Transverse colon (tissue), 4 donors: ENCODE results near the gene ANKRD11. TPM values are rescaled to one million over a fixed set of nuclear protein-coding genes. Genes with fewer than 3 reads are reported as not detected.
"Not testable (repeated sequence)": the region's sequence is repeated elsewhere in the genome, so short reads cannot be mapped to it uniquely, and the experiment has no call there.

Experiments
- DNase-seq: peaks from one replicate; pipeline ENCODE4 v3.0.0-alpha.2; 2019
- H3K27ac ChIP-seq, 4 donors: fragments of 200-600 bp; sonication (generic); 2 replicates each; pipeline ENCODE4 v1.5.1; 2016 to 2018; ENCODE audit warnings: inconsistent platforms in 4 of 4
- H3K27me3 ChIP-seq: fragments of 200-600 bp; sonication (generic); 2 replicates; pipeline ENCODE4 v1.5.1; 2017; ENCODE audit warnings: inconsistent platforms
- H3K36me3 ChIP-seq, 4 donors: fragments of 200-600 bp; sonication (generic); 2 replicates each; pipeline ENCODE4 v1.5.1; 2017 to 2019; ENCODE audit warnings: inconsistent platforms in 4 of 4
- H3K4me1 ChIP-seq, 4 donors: fragments of 200-600 bp; sonication (generic); 2 replicates each; pipeline ENCODE4 v1.5.1; 2017 to 2020; ENCODE audit warnings: inconsistent platforms in 4 of 4
- H3K4me3 ChIP-seq, 4 donors: fragments of 200-600 bp; sonication (generic); 1 replicate in 1 of 4; 2 replicates in 3 of 4; pipeline versions ENCODE4 v1.5.1 to v1.6.1; 2017 to 2019; ENCODE audit warnings: inconsistent platforms in 4 of 4
- H3K9me3 ChIP-seq, 2 donors: fragments of 200-600 bp; sonication (generic); 2 replicates each; pipeline ENCODE4 v1.5.1; 2017 to 2019; ENCODE audit warnings: inconsistent platforms in 2 of 2
- EP300 ChIP-seq: sonication (generic); formaldehyde crosslinking; IDR thresholded peaks from one replicate; pipeline ENCODE4 v1.6.1; 2017; ENCODE audit warnings: antibody characterized with exemption, low read depth
- POLR2A ChIP-seq: fragments of 450-650 bp; IDR thresholded peaks from one replicate; pipeline ENCODE4 v1.6.1; 2016; ENCODE audit warnings: antibody characterized with exemption, mild to moderate bottlenecking, moderate library complexity
- POLR2AphosphoS5 ChIP-seq, 3 donors: sonication (generic); formaldehyde crosslinking; IDR thresholded peaks; one replicate each; pipeline ENCODE4 v1.6.1; 2016; ENCODE audit warnings: antibody characterized with exemption in 3 of 3
- WGBS, 2 donors: methylation state at CpG; one replicate each; pipeline ENCODE4 v1.1.5; 2018; ENCODE audit warnings: low coverage in 1 of 2; 5-methylcytosine and 5-hydroxymethylcytosine counted together
- in situ Hi-C, 4 donors: fragments of 200-750 bp; cut with MboI; loops; one replicate each; pipeline versions ENCODE4 v1.15.0 to v1.15.1; 2017; ENCODE audit warnings: low sequenced_read_pairs in 3 of 4, low pct_ligation_motif_present in 1 of 4, low pct_unique_long_range_greater_than_20kb in 1 of 4
- intact Hi-C: fragments of 100-400 bp; cut with DNase I; formaldehyde crosslinking; loops from one replicate; pipeline ENCODE4 v1.15.1; 2023; ENCODE audit warnings: low total_unique reads
- total RNA-seq, 4 donors: library from RNA; depleted of rRNA; stranded (reverse); fragments of >200 nt; gene quantifications; one replicate each; pipeline ENCODE4 v1.1.0, GENCODE V29; 2016
- TF ChIP-seq, protein P1 (sequence below), 5 experiments: fragments of 200-600 bp in 3 of 5; fragments of 450-650 bp in 2 of 5; sonication (generic) in 3 of 5; IDR thresholded peaks; 1 replicate in 2 of 5; 2 replicates in 3 of 5; pipeline ENCODE4 v1.5.1; 2016 to 2017; ENCODE audit warnings: antibody characterized with exemption in 5 of 5, inconsistent platforms in 3 of 5, mild to moderate bottlenecking in 2 of 5, moderate library complexity in 1 of 5

Gene ANKRD11
- total RNA-seq, 4 donors from 2014 or later = 109 to 281 (median 142) TPM

DNA sequence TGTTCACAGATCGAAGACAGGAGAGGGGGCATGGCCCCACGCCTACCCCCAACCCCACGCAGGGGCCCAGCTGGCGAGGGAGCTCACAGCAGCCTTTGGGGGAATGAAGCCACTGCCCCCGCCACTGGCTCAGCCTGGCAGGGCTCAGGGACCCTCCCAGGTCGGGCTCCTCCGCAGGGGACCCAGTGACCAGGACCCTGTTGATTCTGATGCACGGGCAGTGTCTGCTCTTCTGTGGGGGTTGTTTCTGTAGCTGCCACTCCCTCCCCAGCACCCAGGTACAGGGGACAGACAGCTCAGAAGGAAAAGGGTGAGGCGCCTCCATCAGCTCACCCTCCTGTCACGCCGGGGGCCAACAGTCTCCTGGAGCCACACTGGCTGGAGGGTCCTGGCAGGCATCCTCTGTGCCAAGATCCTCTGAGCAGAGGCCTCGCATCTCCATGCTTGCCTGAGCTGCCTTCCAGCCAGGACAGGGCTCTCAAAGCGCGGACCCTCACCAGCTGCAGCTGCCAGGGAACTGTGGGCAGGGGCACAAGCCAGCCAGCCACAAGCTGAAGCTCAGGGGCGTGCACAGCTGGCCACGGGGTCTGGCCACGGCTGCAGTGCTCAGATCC is 223.7 kb downstream of the ANKRD11 start:
- intact Hi-C loops = no loop called here
- 88% methylated on average over 14 of the region's 17 CpGs; no CpG with 5 or more reads in 1 of the 2 donors for WGBS, 2 donors
- H3K4me1 ChIP-seq = peaks cover 0 to 4% (median 0%) of the 10 kb centered on the region in 4 donors
- no peak overlapping the region for H3K27ac ChIP-seq
- no peaks in the 10 kb centered on the region for H3K27me3 ChIP-seq
- in situ Hi-C loops = no loop called here
- peaks cover 0 to 28% (median 7%) of the 10 kb centered on the region in 4 donors for H3K36me3 ChIP-seq
- DNase-seq = no peak
- H3K9me3 ChIP-seq = no peaks in the 10 kb centered on the region
- TF ChIP-seq POLR2A = no peak
- no peak for TF ChIP-seq POLR2AphosphoS5 (IDR thresholded peaks at IDR 0.05)
- no peak overlapping the region for H3K4me3 ChIP-seq

DNA sequence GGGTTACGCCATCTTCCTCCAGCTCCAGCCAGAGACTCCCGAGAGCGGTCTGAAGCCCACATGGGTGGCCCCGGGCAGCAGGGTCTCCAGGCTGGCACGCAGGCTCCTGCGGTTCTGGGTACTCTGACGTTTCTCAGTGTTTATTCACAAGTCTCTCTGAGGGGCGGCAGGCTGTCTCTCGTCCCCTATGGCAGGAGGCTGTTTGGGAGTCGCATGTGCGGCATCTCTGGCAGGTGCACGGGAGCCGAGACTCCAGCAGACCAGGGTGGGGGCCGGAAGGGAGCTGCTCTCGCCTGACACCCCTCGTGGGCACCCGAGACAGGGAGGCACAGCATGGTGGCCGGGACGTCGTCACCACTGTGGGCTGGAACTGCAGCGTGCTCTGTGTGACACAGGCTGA is 224.7 kb downstream of the ANKRD11 start:
- H3K27me3 ChIP-seq = no peaks in the 10 kb centered on the region
- TF ChIP-seq POLR2A = no peak
- no peak for TF ChIP-seq POLR2AphosphoS5 (IDR thresholded peaks at IDR 0.05)
- TF ChIP-seq EP300 = no peak
- TF ChIP-seq, protein P1, sequence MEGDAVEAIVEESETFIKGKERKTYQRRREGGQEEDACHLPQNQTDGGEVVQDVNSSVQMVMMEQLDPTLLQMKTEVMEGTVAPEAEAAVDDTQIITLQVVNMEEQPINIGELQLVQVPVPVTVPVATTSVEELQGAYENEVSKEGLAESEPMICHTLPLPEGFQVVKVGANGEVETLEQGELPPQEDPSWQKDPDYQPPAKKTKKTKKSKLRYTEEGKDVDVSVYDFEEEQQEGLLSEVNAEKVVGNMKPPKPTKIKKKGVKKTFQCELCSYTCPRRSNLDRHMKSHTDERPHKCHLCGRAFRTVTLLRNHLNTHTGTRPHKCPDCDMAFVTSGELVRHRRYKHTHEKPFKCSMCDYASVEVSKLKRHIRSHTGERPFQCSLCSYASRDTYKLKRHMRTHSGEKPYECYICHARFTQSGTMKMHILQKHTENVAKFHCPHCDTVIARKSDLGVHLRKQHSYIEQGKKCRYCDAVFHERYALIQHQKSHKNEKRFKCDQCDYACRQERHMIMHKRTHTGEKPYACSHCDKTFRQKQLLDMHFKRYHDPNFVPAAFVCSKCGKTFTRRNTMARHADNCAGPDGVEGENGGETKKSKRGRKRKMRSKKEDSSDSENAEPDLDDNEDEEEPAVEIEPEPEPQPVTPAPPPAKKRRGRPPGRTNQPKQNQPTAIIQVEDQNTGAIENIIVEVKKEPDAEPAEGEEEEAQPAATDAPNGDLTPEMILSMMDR (IDR thresholded peaks at IDR 0.05) = no peak
- WGBS, 2 donors = 95% methylated on average over 16 of the region's 21 CpGs; no CpG with 5 or more reads in 1 of the 2 donors
- DNase-seq = no peak
- peaks cover 0 to 4% (median 0%) of the 10 kb centered on the region in 4 donors for H3K4me1 ChIP-seq
- intact Hi-C loops = no loop called here
- in situ Hi-C loops = no loop called here
- H3K9me3 ChIP-seq = no peaks in the 10 kb centered on the region
- no peak overlapping the region for H3K4me3 ChIP-seq
- no peak overlapping the region for H3K27ac ChIP-seq
- H3K36me3 ChIP-seq = peaks cover 0 to 18% (median 7%) of the 10 kb centered on the region in 4 donors

DNA sequence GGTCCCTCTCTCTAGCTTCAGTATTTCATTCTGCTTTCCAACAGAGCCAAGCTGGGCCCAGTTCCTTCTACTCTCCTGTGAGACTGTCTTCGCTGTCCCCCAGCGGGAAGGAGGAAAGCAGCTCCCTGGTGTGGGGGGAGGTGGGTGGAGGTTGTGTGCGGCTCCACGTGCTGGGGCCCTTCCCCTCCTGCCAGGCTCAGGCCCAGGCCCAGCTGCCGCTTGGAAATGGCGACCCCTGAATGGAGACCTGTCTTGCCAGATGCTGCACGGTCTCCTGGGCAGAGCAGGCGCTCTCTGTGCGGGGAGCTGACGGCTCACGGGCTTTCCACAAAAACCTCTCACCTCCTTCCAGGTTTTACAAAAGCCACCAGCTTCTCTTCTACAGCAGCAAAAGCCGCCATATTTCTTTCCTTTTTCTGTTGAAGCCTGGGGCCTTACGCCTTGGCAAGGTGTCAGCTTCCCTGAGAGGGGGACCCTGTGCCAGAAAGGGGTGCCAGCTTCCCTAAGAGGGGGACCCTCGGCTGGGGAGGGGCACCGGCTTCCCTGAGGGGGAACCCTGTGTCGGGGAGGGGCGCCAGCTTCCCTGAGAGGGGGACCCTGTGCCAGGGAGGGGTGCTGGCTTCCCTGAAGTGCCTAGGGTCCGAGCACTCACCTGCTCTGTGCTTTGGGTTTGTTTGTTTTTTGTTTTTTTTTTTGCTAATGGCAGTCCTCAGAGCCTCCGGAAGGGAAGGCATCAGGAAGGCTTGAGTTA is 225.4 kb downstream of the ANKRD11 start:
- TF ChIP-seq, protein P1 (IDR thresholded peaks at IDR 0.05) = no peak
- TF ChIP-seq POLR2A = no peak
- no peak for TF ChIP-seq EP300
- no peak for TF ChIP-seq POLR2AphosphoS5 (IDR thresholded peaks at IDR 0.05)
- no peak for DNase-seq
- 90 to 100% methylated on average over 1 to 19 of the region's 19 CpGs for WGBS, 2 donors
- Histone ChIP-seq H3K36me3 (peaks cover 0 to 11% (median 3%) of the 10 kb centered on the region in 4 donors), H3K27me3 (no peaks in the 10 kb centered on the region), H3K4me3 (no peak overlapping the region), H3K4me1 (peaks cover 0 to under 1% (median 0%) of the 10 kb centered on the region in 4 donors), H3K27ac (no peak overlapping the region), H3K9me3 (no peaks in the 10 kb centered on the region)
- intact Hi-C loops = no loop called here
- in situ Hi-C loops = no loop called here

DNA sequence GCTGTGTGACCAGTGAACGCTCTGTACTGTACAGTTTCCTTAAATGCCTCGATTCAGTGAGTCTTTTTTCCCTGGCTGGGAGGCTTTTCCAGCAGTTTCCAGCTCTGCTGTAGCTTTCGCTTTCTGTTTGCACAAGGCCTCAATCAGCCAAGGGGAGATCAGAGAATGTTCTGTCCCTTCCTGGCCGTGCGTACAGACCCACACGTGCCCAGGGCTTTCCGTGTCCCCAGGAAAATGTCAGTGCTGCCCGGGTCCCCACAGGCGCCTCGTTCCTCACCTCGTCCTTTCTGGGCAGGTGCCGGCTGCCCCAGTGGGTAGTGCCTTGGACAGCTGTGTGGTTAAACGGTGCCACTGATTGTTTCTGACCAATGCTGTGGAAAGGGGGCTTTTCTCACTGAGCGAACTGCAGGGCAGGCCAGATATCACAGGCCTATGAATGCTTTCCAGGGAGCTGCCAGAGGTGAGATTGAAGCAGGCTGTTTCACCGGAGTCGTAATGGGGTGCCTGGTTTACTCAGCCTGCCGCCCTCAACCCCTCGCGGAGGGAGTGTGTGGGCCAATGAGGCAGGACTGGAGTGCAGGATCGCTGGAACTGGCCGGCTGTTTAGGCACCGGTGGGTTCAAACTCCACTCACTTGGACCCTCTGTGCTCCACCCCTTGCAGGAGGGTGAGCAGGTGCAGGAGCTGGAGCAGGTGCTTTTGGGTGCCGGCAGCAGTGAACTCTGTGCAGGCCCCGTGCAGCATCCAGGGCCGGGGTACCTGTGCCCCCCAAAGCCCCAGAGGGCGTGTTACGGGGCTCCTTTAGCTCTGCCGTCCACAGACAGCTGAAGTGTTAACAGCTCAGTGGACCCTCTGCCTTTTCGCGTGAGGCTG is 228.4 kb downstream of the ANKRD11 start:
- Histone ChIP-seq H3K4me3 (no peak overlapping the region), H3K9me3 (no peaks in the 10 kb centered on the region), H3K36me3 (peaks cover 0 to 3% (median 0%) of the 10 kb centered on the region in 4 donors), H3K27ac (peak overlapping the region in 1 of 4 donors; percentile 8), H3K4me1 (peaks cover 6 to 9% (median 8%) of the 10 kb centered on the region in 4 donors), H3K27me3 (peaks cover 14% of the 10 kb centered on the region)
- intact Hi-C loops = no loop called here
- TF ChIP-seq, protein P1 (IDR thresholded peaks at IDR 0.05) = no peak
- TF ChIP-seq POLR2A = no peak
- TF ChIP-seq EP300 = no peak
- TF ChIP-seq POLR2AphosphoS5 (IDR thresholded peaks at IDR 0.05) = no peak
- WGBS, 2 donors = 30 to 80% methylated on average over 2 to 30 of the region's 30 CpGs
- DNase-seq = no peak
- in situ Hi-C loops = no loop called here

DNA sequence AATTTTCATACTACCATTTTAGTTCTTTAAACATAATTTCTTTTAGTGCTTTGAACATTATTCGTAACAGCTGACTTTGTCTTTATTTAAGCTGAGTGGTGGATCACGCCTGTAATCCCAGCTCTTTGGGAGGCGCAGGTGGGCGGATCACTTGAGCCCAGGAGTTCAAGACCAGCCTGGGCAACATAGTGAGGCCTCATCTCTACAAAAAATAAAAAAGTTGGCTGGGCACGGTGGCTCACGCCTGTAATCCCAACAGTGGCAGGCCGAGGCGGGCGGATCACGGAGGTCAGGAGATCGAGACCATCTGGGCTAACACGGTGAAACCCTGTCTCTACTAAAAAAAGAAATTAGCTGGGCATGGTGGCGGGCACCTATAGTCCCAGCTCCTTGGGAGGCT is 230.5 kb downstream of the ANKRD11 start:
- intact Hi-C loops, H3K9me3 ChIP-seq, H3K27ac ChIP-seq, DNase-seq, H3K4me3 ChIP-seq, H3K36me3 ChIP-seq, in situ Hi-C loops: not testable (repeated sequence)
- Histone ChIP-seq H3K27me3 (peaks cover 30% of the 10 kb centered on the region), H3K4me1 (peaks cover 6 to 16% (median 15%) of the 10 kb centered on the region in 4 donors)
- WGBS, 2 donors = 93 to 97% methylated on average over 5 to 13 of the region's 13 CpGs
